HG02973 (cell line): ENCODE data around the gene SLC15A5.

Source experiments
- ATAC-seq: cut with Tn5 transposase; IDR thresholded peaks from one replicate; pipeline ENCODE4 v1.9.1; 2021; ENCODE audit warnings: moderate library complexity; ENCODE audit not compliant: unreplicated experiment

SLC15A5 gene

DNA sequence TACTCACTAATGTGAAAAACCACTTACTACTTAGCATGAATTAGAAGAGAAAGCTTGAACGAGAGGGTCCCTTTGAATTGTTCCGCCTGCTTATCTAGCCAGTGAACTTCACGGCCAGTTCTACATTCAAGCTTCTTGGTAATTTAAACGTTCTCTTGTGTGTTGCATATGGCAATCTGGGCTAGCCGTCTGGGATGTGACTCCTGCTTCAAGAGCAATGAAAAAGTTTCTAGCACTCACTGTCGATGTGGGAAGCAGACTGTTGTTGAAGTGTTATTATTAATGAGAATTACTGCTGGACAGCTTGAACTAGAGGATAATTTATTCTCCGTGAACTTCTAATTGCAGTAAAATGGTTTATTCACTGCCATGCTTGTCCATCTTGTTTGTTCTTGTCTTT, 93.9 kb downstream of the SLC15A5 start:
- no peak for ATAC-seq

- no peak for ATAC-seq
Observed at GRCh38 chr12:16175840-16176239, 101.6 kb downstream of the SLC15A5 start.

DNA sequence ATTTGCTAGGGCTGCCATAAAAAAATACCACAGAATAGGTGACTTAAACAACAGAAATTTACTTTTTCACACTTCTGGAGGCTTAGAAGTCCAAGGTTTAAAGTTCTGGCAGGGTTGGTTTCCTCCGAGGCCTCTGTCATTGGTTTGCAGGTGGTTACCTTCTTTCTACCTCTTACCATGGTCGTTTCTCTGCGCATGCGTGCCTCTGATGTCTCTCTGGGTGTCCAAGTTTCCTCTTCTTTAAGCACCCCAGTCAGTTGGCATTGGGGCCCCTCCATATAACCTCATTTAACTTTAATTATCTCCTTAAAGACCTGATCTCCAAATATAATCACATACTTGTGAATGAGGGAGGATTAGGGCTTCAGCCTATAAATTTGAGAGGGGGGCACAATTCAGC, 103.2 kb downstream of the SLC15A5 start:
- ATAC-seq, result no peak

DNA sequence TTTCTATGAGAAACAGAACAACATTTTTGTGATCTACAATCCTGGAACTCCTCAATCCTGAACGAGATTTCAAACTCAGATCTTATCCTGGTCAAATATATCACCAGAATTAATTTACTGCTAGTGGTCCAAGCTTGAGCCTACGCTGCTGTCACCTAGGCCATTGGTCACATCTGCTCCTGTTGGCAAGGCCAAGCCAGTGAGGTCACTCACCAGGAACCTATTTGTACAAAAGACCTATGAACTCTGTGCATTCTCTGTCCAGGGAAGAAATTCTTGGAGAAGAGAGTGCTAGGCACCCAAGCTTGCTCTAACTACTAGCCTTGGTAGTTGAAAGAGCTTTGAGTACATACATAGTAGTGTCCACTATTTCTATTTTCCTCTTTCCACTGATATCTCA, 106.1 kb downstream of the SLC15A5 start:
- ATAC-seq, result no peak

DNA sequence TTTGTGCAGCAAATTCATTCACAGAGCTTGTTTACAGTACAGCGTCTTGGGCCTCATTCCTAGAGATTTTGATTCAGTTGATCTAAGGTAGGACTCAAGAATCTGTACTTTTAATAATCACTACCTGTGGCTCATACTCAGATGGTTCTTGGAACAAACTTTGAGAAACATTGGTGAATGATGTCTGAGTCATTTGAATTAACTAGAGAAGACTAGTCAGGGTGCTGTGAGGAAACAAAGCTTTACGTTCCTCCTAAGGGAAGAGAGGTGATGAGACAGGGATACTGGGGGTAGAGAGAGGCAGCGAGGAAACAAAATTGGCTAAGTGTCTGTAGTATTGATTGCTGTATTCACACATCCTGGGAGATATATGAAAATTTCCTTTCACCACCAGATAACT, 109.4 kb downstream of the SLC15A5 start:
- no peak for ATAC-seq

GRCh38 chr12:16166563-16167470, 110.7 kb downstream of the SLC15A5 start:
- ATAC-seq, result no peak

- no peak for ATAC-seq
Observed at GRCh38 chr12:16165506-16165905, 112.0 kb downstream of the SLC15A5 start.

DNA sequence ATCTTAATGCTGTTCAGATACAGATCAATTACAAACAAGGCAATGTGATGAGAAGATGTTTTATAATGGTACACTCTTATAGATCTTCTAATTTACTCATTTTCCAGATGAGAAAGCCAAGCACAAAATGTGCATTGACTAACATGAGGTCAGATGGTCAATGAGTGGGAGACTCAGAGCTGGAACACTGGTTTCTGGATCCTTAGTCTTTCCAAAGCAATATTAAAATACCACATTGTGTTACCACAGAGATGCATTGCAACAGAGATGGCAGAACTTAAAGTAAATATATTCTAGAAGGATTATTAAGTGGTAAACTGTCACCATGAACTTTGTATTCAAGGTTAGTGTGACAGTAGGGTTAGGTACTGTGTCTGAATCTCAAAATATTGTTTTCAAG, 113.6 kb downstream of the SLC15A5 start:
- no peak for ATAC-seq

GRCh38 chr12:16163146-16163545, 114.3 kb downstream of the SLC15A5 start:
- ATAC-seq, result no peak

DNA sequence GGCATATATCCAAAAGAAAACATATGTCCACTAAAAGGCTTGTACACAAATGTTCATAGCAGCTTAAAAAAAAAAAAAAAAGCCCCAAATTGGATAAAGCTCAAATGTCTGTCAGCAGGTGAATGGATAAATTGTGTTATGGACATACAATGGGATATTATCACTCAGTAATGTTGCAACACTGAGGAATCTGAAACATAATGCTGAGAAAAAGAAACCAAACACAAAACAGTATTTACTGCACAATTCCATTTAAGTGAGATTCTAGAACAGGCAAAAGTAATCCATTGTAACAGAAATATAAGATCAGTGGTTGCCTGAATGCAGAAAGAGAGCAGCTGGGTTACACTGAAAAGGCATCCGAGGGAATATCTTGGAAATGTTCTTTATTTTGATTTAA, 117.9 kb downstream of the SLC15A5 start:
- ATAC-seq, result no peak

DNA sequence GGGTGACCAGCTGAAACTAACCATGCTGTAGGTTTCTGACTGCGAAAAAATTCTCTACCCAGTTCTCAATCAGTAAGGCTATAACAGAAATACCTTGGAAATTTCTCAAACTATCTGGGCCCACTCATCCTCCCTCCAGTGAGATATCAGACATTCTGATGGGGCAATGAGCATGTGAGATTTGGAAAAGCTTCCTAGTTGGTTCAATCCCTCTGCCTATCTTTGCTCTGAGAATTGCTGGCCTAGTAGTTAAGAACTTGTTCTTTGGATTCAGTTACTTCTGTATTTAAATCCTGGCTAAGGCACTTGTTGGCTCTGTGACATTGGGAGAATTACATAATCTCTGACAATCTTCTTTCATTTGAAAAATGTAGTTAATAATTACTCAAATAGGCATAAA, 119.4 kb downstream of the SLC15A5 start:
- ATAC-seq, result no peak

DNA sequence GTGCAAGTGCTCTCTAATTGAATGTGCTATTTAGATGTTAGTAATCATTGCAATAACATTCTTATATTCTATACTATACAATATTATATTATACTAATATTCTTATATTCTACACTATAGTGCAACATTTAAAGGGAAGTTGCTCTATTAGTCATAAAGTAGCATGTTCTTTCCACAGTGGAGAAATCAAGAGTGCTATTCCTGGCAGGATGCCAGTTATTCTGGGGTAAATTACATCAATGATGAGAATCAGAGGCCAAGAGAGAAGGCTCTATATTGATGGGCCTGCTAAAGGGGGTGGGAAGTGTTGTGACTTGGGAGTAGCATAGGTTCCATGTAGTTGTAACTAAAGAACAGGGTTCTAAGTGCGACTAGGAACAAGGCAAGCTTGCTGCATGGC, 121.5 kb downstream of the SLC15A5 start:
- no peak for ATAC-seq

GRCh38 chr12:16154990-16155389, 122.5 kb downstream of the SLC15A5 start:
- no peak for ATAC-seq

- ATAC-seq, result no peak
Observed at GRCh38 chr12:16152885-16153673, 124.4 kb downstream of the SLC15A5 start.

DNA sequence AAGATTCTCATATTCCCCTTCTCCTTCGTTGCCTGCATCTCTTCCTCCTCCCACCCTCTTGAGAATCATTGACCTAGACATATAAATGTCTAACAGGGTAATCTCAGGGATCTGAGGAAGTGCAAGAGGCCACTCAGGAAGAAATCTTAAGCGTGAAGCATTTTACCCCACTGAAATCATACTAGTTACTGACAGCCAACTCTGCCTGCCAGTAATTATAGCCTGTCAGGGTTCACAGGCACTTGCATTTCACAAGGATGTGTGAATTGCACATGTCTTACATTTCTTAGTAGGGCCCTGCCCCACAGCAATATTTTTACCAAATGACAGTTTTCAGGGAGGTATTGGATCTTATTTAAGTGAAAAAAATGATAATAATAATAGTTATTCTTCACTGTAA, 127.2 kb downstream of the SLC15A5 start:
- ATAC-seq, result no peak

- ATAC-seq, result no peak
Observed at GRCh38 chr12:16148938-16149337, 128.5 kb downstream of the SLC15A5 start.
